Measurements from ENCODE around the gene GPR146. TPM values are rescaled to one million over a fixed set of nuclear protein-coding genes. Genes with fewer than 3 reads are reported as not detected.

GPR146 gene
- total and polyA plus RNA-seq, 4 experiments from 2014 or later, result 8.8 to 22.2 (median 10.1) TPM

DNA sequence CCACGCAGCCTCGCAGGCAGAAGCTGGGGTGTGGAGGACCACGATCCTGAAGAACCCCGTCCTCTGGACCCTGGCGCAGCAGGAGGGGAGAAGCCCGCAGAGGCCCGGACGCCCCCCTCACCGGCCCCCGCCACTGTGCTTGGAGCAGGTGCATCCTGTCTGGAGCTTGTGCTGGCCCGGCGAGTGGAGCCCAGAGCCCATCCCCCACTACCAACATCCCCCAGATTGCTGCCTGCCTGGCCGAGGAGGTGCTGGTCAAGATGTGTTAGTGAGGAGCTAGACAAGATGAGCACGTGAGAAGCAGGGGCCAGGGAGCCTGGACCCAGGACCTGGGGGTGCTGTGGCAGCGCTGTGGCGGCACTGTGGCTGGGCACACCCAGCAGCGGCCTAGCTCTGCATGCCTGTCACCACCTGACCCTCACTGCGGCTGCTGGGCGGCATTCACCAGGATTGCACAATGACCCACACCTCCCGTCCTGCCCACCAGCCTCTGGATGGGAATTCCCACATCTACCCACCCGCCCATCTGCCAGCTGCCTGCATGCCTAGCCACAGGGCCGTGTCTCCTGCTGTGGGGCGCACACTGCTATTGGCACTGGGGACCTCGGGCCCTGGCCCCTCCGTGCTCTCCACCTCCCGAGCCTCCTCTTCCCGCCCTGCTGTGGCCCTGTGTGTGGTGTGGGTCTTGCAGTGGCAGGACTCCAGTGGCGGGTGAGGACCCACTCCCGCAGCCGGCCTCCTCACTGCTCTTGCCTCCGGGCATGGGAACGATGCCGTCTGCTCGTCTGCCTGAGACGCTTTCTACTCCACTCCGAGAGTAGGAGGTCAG lies 11.8 kb downstream of the GPR146 start:
- H3K27me3 ChIP-seq (ENCODE audit: insufficient read depth, low read length), result no peaks in the 10 kb centered on the region
- peaks cover 10 to 50% (median 27%) of the 10 kb centered on the region in 4 donors for H3K4me1 Mint-ChIP-seq
- H3K27ac ChIP-seq (ENCODE audit: low read depth, low read length), result no peak overlapping the region
- H3K27me3 Mint-ChIP-seq, result no peaks in the 10 kb centered on the region
- peaks cover 3 to 5% of the 10 kb centered on the region in 2 donors for H3K36me3 Mint-ChIP-seq
- no peaks in the 10 kb centered on the region for H3K36me3 ChIP-seq (ENCODE audit: insufficient read depth, low read length)
- peaks cover 32% of the 10 kb centered on the region for H3K4me1 ChIP-seq (ENCODE audit: insufficient read depth, low read length)
- no peak overlapping the region for H3K4me3 ChIP-seq (ENCODE audit: low read length in 2 of 2)
- H3K9me3 Mint-ChIP-seq, result no peaks in the 10 kb centered on the region
- ChIA-PET POLR2A (ENCODE audit: partially characterized antibody) (interaction anchor here (0.9 kb wide), 2 partner anchors 81 to 134 kb away, joined by 3 read pairs; partner anchors contain the start of gene COX19), CTCF (ENCODE audit: partially characterized antibody) (interaction anchor here (3.3 to 6.5 kb wide), 3 partner anchors 9 to 62 kb away, joined by 16 to 35 read pairs (median 20); partner anchors contain the start of gene GPR146)
- intact Hi-C loops (cut with micrococcal nuclease), result no loop called here
- DNase-seq, result no peak
- peak overlapping the region in 1 of 7 donors; percentile 62 for H3K27ac Mint-ChIP-seq
- no peaks in the 10 kb centered on the region for H3K9me3 ChIP-seq (ENCODE audit: control insufficient read depth in 1 of 2, low read length in 2 of 2)
- H3K4me3 Mint-ChIP-seq, result peak overlapping the region in 6 of 8 donors; percentile 4 to 89 (median 84)

DNA sequence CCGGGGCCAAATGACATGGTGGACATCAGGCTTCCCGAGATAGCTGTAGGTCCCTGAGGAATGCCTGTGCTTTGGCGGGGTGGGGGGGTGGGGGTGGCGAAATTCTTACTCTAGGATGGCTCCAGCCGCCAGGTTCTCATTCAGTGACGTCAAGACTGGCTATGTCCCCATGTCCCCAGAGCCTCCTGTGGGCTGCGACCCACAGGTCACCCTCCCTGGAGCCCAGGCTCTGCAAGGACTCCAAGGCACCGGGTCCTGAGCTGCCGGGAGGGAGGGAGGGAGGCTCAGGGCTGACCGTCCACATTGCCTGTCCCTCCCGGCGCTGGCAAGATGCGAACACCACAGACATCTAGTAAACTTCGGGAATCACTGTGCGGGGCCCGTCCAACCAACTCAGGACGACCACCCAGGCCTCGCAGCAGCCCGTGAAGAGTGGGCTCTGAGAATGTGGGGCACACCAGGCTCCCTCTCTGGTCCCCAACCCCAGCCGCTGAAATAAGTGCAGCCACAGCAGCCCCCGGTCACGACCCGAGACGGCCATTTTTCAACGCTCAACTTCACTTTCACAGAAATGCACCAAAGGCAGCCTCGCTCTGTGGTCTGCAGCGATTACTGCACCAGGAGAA lies 12.6 kb downstream of the GPR146 start:
- H3K27me3 Mint-ChIP-seq, result no peaks in the 10 kb centered on the region
- Histone ChIP-seq H3K4me3 (ENCODE audit: low read length in 2 of 2) (no peak overlapping the region), H3K36me3 (ENCODE audit: insufficient read depth, low read length) (no peaks in the 10 kb centered on the region), H3K4me1 (ENCODE audit: insufficient read depth, low read length) (peaks cover 32% of the 10 kb centered on the region), H3K27ac (ENCODE audit: low read depth, low read length) (no peak overlapping the region), H3K27me3 (ENCODE audit: insufficient read depth, low read length) (no peaks in the 10 kb centered on the region), H3K9me3 (ENCODE audit: control insufficient read depth in 1 of 2, low read length in 2 of 2) (no peaks in the 10 kb centered on the region)
- no peak overlapping the region for H3K27ac Mint-ChIP-seq
- H3K9me3 Mint-ChIP-seq, result no peaks in the 10 kb centered on the region
- ChIA-PET CTCF (ENCODE audit: partially characterized antibody) (interaction anchor here (0.6 to 3.8 kb wide), 3 partner anchors 8 to 251 kb away, joined by 4 to 20 read pairs (median 16); partner anchors contain the start of gene GPR146), POLR2A (ENCODE audit: partially characterized antibody) (no interaction called here)
- intact Hi-C loops (cut with micrococcal nuclease), result no loop called here
- H3K4me1 Mint-ChIP-seq, result peaks cover 11 to 44% (median 27%) of the 10 kb centered on the region in 4 donors
- peaks cover 3 to 5% of the 10 kb centered on the region in 2 donors for H3K36me3 Mint-ChIP-seq
- no peak overlapping the region for H3K4me3 Mint-ChIP-seq
- DNase-seq, result no peak

DNA sequence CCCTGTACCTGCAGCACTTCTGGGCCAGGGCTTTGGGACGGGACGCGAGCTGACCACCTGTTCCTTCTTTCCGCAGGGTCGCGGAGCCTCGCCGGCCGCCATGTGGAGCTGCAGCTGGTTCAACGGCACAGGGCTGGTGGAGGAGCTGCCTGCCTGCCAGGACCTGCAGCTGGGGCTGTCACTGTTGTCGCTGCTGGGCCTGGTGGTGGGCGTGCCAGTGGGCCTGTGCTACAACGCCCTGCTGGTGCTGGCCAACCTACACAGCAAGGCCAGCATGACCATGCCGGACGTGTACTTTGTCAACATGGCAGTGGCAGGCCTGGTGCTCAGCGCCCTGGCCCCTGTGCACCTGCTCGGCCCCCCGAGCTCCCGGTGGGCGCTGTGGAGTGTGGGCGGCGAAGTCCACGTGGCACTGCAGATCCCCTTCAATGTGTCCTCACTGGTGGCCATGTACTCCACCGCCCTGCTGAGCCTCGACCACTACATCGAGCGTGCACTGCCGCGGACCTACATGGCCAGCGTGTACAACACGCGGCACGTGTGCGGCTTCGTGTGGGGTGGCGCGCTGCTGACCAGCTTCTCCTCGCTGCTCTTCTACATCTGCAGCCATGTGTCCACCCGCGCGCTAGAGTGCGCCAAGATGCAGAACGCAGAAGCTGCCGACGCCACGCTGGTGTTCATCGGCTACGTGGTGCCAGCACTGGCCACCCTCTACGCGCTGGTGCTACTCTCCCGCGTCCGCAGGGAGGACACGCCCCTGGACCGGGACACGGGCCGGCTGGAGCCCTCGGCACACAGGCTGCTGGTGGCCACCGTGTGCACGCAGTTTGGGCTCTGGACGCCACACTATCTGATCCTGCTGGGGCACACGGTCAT lies 13.3 kb downstream of the GPR146 start:
- Histone ChIP-seq H3K27me3 (ENCODE audit: insufficient read depth, low read length) (no peaks in the 10 kb centered on the region), H3K27ac (ENCODE audit: low read depth, low read length) (no peak overlapping the region), H3K4me3 (ENCODE audit: low read length in 2 of 2) (no peak overlapping the region), H3K9me3 (ENCODE audit: control insufficient read depth in 1 of 2, low read length in 2 of 2) (no peaks in the 10 kb centered on the region), H3K4me1 (ENCODE audit: insufficient read depth, low read length) (peaks cover 32% of the 10 kb centered on the region), H3K36me3 (ENCODE audit: insufficient read depth, low read length) (no peaks in the 10 kb centered on the region)
- intact Hi-C loops (cut with micrococcal nuclease), result no loop called here
- H3K9me3 Mint-ChIP-seq, result no peaks in the 10 kb centered on the region
- ChIA-PET POLR2A (ENCODE audit: partially characterized antibody) (interaction anchor here (1.0 to 1.6 kb wide), 3 partner anchors 13 to 82 kb away, joined by 3 to 4 read pairs (median 4); partner anchors contain the start of gene COX19), CTCF (ENCODE audit: partially characterized antibody) (interaction anchor here (0.6 to 11.9 kb wide), 3 partner anchors 13 to 251 kb away, joined by 4 to 359 read pairs (median 16); partner anchors contain the start of gene GPR146)
- DNase-seq, result no peak
- no peak overlapping the region for H3K27ac Mint-ChIP-seq
- peaks cover 3 to 5% of the 10 kb centered on the region in 2 donors for H3K36me3 Mint-ChIP-seq
- H3K27me3 Mint-ChIP-seq, result no peaks in the 10 kb centered on the region
- peaks cover 11 to 47% (median 27%) of the 10 kb centered on the region in 4 donors for H3K4me1 Mint-ChIP-seq
- H3K4me3 Mint-ChIP-seq, result no peak overlapping the region

DNA sequence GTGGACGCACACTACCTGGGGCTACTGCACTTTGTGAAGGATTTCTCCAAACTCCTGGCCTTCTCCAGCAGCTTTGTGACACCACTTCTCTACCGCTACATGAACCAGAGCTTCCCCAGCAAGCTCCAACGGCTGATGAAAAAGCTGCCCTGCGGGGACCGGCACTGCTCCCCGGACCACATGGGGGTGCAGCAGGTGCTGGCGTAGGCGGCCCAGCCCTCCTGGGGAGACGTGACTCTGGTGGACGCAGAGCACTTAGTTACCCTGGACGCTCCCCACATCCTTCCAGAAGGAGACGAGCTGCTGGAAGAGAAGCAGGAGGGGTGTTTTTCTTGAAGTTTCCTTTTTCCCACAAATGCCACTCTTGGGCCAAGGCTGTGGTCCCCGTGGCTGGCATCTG lies 14.0 kb downstream of the GPR146 start:
- H3K27ac Mint-ChIP-seq, result peak overlapping the region in 1 of 7 donors; percentile 24
- intact Hi-C loops (cut with micrococcal nuclease), result no loop called here
- H3K4me3 ChIP-seq (ENCODE audit: low read length in 2 of 2), result no peak overlapping the region
- no peaks in the 10 kb centered on the region for H3K9me3 Mint-ChIP-seq
- H3K27ac ChIP-seq (ENCODE audit: low read depth, low read length), result no peak overlapping the region
- H3K36me3 Mint-ChIP-seq, result peaks cover 3 to 5% of the 10 kb centered on the region in 2 donors
- H3K36me3 ChIP-seq (ENCODE audit: insufficient read depth, low read length), result no peaks in the 10 kb centered on the region
- CTCF ChIA-PET (ENCODE audit: partially characterized antibody), result interaction anchor here (3.3 to 11.9 kb wide), 2 partner anchors 13 to 63 kb away, joined by 16 to 359 read pairs; partner anchors contain the start of gene GPR146
- no peaks in the 10 kb centered on the region for H3K9me3 ChIP-seq (ENCODE audit: control insufficient read depth in 1 of 2, low read length in 2 of 2)
- no peak for DNase-seq
- H3K4me3 Mint-ChIP-seq, result no peak overlapping the region
- POLR2A ChIA-PET (ENCODE audit: partially characterized antibody), result interaction anchor here (0.8 to 1.6 kb wide), 4 partner anchors 11 to 83 kb away, joined by 3 to 4 read pairs (median 4); partner anchors contain the start of gene COX19
- H3K4me1 ChIP-seq (ENCODE audit: insufficient read depth, low read length), result peaks cover 32% of the 10 kb centered on the region
- H3K4me1 Mint-ChIP-seq, result peaks cover 11 to 48% (median 27%) of the 10 kb centered on the region in 4 donors
- H3K27me3 ChIP-seq (ENCODE audit: insufficient read depth, low read length), result no peaks in the 10 kb centered on the region
- H3K27me3 Mint-ChIP-seq, result no peaks in the 10 kb centered on the region

DNA sequence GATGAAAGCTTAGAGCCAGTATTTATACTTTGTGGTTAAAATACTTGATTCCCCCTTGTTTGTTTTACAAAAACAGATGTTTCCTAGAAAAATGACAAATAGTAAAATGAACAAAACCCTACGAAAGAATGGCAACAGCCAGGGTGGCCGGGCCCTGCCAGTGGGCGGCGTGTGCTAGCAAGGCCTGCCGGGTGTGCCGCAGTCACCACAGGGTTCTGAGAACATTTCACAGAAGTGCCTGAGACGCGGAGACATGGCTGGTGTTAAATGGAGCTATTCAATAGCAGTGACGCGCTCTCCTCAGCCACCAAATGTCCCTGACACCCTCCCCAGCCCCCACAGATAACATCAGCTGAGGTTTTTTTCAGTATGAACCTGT lies 14.5 kb downstream of the GPR146 start:
- ChIA-PET POLR2A (ENCODE audit: partially characterized antibody) (interaction anchor here (0.8 to 1.6 kb wide), 2 partner anchors 12 to 83 kb away, joined by 4 read pairs; partner anchors contain the start of gene COX19), CTCF (ENCODE audit: partially characterized antibody) (interaction anchor here (1.3 to 11.9 kb wide), 3 partner anchors 10 to 64 kb away, joined by 4 to 359 read pairs (median 16); partner anchors contain the start of gene GPR146)
- DNase-seq, result peak; percentile 39 to 69 (median 51)
- no peaks in the 10 kb centered on the region for H3K27me3 ChIP-seq (ENCODE audit: insufficient read depth, low read length)
- peak overlapping the region in 4 of 8 donors; percentile 16 to 72 (median 32) for H3K4me3 Mint-ChIP-seq
- H3K4me1 Mint-ChIP-seq, result peaks cover 11 to 50% (median 27%) of the 10 kb centered on the region in 4 donors
- H3K27me3 Mint-ChIP-seq, result no peaks in the 10 kb centered on the region
- no peaks in the 10 kb centered on the region for H3K9me3 Mint-ChIP-seq
- intact Hi-C loops (cut with micrococcal nuclease), result no loop called here
- H3K4me1 ChIP-seq (ENCODE audit: insufficient read depth, low read length), result peaks cover 32% of the 10 kb centered on the region
- H3K36me3 ChIP-seq (ENCODE audit: insufficient read depth, low read length), result no peaks in the 10 kb centered on the region
- peaks cover 3 to 5% of the 10 kb centered on the region in 2 donors for H3K36me3 Mint-ChIP-seq
- no peaks in the 10 kb centered on the region for H3K9me3 ChIP-seq (ENCODE audit: control insufficient read depth in 1 of 2, low read length in 2 of 2)
- peak overlapping the region in 6 of 7 donors; percentile 24 to 88 (median 81) for H3K27ac Mint-ChIP-seq
- H3K4me3 ChIP-seq (ENCODE audit: low read length in 2 of 2), result no peak overlapping the region
- H3K27ac ChIP-seq (ENCODE audit: low read depth, low read length), result no peak overlapping the region

DNA sequence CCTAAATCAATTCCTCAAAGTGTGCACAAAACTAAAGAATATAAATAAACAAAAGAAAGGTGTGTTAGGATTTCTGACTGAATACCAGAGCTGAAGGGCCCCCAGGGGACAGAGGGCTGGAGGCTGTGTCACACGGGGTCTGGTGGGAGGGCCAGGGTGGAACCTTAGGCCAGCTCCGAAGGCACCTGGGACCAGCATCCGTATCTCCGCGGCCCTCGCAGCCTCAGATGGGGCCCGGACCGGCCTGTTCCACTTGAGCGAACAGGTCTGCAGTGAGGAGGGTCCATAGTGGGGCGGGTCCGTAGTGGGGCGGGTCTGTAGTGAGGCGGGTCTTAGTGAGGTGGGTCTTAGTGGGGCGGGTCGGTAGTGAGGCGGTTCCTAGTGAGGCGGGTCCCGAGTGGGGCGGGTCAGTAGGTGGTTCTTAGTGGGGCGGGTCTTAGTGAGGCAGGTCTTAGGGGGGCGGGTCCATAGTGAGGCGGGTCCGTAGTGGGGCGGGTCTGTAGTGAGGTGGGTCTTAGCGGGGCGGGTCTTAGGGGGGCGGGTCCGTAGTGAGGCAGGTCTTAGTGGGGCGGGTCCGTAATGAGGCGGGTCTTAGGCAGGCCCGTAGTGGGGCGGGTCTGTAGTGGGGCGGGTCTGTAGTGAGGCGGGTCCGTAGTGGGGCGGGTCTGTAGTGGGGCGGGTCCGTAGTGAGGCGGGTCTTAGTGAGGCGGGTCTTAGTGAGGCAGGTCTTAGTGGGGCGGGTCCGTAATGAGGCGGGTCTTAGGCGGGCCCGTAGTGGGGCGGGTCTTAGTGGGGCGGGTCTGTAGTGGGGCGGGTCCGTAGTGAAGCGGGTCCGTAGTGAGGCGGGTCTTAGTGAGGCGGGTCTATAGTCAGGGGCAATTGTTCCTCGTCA lies 15.1 kb downstream of the GPR146 start:
- H3K9me3 Mint-ChIP-seq, result no peaks in the 10 kb centered on the region
- peaks cover 3 to 5% of the 10 kb centered on the region in 2 donors for H3K36me3 Mint-ChIP-seq
- CTCF ChIA-PET (ENCODE audit: partially characterized antibody), result interaction anchor here (1.3 to 11.9 kb wide), 3 partner anchors 9 to 64 kb away, joined by 4 to 359 read pairs (median 16); partner anchors contain the start of gene GPR146
- no peaks in the 10 kb centered on the region for H3K27me3 ChIP-seq (ENCODE audit: insufficient read depth, low read length)
- H3K4me1 Mint-ChIP-seq, result peaks cover 11 to 45% (median 24%) of the 10 kb centered on the region in 4 donors
- H3K4me3 Mint-ChIP-seq, result peak overlapping the region in 3 of 8 donors; percentile 16 to 72 (median 29)
- no peaks in the 10 kb centered on the region for H3K27me3 Mint-ChIP-seq
- DNase-seq, result no peak
- peaks cover 27% of the 10 kb centered on the region for H3K4me1 ChIP-seq (ENCODE audit: insufficient read depth, low read length)
- H3K9me3 ChIP-seq (ENCODE audit: control insufficient read depth in 1 of 2, low read length in 2 of 2), result no peaks in the 10 kb centered on the region
- intact Hi-C loops (cut with micrococcal nuclease), result no loop called here
- no peak overlapping the region for H3K4me3 ChIP-seq (ENCODE audit: low read length in 2 of 2)
- no peak overlapping the region for H3K27ac ChIP-seq (ENCODE audit: low read depth, low read length)
- peak overlapping the region in 6 of 7 donors; percentile 24 to 88 (median 81) for H3K27ac Mint-ChIP-seq
- H3K36me3 ChIP-seq (ENCODE audit: insufficient read depth, low read length), result no peaks in the 10 kb centered on the region
- POLR2A ChIA-PET (ENCODE audit: partially characterized antibody), result interaction anchor here (0.7 to 1.6 kb wide), 4 partner anchors 12 to 84 kb away, joined by 3 to 5 read pairs (median 4); partner anchors contain the start of genes COX19 and GPR146
